ENCODE measurements around the gene PPRC1.
A peak's percentile ranks its signal among the peaks of the same experiment; 100 is the strongest.

PPRC1 gene, protein sequence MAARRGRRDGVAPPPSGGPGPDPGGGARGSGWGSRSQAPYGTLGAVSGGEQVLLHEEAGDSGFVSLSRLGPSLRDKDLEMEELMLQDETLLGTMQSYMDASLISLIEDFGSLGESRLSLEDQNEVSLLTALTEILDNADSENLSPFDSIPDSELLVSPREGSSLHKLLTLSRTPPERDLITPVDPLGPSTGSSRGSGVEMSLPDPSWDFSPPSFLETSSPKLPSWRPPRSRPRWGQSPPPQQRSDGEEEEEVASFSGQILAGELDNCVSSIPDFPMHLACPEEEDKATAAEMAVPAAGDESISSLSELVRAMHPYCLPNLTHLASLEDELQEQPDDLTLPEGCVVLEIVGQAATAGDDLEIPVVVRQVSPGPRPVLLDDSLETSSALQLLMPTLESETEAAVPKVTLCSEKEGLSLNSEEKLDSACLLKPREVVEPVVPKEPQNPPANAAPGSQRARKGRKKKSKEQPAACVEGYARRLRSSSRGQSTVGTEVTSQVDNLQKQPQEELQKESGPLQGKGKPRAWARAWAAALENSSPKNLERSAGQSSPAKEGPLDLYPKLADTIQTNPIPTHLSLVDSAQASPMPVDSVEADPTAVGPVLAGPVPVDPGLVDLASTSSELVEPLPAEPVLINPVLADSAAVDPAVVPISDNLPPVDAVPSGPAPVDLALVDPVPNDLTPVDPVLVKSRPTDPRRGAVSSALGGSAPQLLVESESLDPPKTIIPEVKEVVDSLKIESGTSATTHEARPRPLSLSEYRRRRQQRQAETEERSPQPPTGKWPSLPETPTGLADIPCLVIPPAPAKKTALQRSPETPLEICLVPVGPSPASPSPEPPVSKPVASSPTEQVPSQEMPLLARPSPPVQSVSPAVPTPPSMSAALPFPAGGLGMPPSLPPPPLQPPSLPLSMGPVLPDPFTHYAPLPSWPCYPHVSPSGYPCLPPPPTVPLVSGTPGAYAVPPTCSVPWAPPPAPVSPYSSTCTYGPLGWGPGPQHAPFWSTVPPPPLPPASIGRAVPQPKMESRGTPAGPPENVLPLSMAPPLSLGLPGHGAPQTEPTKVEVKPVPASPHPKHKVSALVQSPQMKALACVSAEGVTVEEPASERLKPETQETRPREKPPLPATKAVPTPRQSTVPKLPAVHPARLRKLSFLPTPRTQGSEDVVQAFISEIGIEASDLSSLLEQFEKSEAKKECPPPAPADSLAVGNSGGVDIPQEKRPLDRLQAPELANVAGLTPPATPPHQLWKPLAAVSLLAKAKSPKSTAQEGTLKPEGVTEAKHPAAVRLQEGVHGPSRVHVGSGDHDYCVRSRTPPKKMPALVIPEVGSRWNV (N-terminal part only)

DNA sequence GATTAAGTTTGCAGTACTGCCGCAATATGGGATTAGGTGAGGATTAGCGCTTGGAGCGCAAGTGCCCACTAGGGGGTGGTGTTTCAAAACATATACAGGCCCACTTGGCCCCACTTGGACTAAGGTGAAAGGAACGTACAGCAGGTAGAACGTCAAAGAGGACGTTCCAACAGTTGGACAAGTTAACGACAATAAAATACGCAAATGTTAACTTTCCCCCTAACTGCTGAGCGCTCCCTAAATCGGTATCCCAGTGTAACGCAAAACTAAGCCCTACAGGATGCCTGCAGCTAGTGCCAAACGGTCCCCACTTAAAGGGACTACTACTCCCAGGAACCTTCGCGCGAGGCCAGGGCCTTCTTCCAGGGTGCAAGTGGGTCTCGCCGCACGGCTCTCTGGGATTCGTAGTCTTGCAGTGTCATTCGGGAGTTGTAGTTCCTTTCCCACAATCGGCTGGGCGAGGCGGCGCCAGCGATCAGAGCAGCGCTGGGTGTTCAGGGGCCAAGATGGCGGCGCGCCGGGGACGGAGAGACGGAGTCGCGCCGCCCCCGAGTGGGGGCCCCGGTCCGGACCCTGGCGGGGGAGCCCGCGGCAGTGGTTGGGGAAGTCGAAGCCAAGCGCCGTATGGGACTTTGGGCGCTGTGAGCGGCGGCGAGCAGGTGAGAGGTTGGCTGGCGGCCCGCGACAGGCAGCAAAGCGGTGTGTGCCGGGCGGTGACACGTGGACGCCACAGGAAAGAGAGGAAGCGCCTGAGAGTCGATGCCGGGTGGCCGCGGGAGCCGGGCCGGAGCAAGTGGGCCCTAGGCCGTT, at the start of gene PPRC1:
TSS of gene PPRC1 (plus strand) at position 478 of the 810 bp plus-strand sequence. CDS start at position 507, 29 bp downstream.
- DNase-seq: peak; percentile 63

DNA sequence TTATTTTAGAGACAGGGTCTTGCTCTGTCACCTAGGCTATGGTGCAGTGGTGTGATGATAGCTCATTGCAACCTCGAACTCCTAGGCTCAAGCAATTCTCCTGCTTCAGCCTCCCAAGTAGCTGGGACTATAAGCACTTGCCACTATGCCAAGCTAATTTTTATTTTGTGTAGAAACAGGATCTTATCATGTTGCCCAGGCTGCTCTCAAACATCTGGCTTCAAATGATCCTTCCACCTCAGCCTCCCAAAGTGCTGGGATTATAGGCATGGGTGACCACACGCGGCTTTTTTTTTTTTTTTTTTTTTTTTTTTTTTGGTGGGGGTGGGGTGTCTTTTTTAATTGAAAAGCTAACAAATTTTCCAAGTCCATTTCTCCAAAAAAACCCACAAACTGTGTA, 49.3 kb upstream of the PPRC1 start:
- no peak for DNase-seq

DNA sequence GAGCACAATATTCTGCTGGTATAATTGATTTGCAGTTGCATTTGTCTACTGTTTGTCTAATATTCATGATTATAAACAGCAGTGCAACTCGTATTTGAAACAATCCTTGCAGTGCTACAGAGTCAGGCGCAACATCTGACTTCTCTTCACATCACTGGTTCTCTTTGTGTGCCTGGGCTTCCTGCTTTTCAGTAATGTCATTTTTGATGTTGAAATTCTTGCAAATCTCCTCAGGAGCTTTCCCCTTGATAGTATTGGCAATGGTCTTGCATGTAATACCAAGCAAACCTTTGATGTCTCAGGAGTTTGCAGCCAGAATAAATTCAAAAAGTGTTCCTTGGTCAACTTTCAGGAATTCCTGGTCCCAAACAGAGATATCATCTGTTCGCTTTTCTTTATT, 47.5 kb upstream of the PPRC1 start:
- DNase-seq: no peak

DNA sequence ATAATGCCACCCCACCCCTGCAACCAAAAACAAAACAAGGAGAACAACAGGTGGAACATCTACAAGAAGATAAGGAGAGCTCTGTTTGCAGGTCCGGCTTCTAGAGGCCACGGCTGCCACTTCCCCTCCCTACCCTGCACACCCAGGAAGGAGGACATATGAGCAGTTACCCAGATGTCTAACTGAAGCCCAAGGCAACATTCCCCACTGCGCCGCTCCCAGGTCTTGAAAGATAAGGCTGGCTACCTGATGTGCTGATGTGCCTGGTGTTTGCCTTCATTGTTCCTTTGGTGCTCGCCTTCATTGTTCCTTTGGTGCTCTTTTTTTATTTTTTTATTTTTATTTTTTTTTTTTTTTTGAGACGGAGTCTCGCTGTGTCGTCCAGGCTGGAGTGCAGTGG, 46.6 kb upstream of the PPRC1 start:
- no peak for DNase-seq

DNA sequence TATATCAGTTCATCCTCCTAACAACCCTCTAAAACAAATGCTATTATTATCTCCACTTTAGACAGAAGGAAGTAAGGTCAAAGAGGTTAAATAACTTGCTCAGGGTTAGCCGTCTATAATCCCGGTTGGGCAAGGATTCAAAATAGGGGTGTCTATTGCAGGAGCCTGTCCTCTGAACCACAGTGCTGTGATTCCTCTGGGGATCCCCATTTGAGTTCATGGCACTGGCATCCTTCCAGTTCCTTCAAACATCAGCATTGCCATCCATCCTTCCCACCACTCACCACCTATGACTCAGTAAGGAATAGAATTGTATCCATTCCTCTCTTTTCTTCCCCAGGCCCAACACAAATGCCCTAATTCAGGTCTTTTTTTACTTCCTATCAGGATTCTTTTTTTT, 42.1 kb upstream of the PPRC1 start:
- DNase-seq: no peak

DNA sequence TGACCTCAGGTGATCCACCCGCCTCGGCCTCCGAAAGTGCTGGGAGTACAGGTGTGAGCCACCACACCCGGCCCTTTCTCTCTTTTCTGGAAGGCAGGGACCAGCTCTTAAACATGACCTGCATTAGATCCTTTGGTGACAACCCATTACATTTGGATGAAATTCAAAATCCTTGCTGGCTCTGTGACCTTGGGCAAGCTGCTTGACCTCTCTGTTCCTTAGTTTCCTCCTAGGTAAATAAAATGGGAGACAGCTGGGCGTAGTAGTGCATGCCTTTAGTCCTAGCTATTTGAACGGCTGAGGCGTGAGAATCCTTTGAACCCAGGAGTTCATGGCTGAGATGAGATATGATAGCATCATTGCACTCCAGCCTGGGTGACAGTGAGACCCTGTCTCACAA, 36.4 kb upstream of the PPRC1 start:
- no peak for DNase-seq

DNA sequence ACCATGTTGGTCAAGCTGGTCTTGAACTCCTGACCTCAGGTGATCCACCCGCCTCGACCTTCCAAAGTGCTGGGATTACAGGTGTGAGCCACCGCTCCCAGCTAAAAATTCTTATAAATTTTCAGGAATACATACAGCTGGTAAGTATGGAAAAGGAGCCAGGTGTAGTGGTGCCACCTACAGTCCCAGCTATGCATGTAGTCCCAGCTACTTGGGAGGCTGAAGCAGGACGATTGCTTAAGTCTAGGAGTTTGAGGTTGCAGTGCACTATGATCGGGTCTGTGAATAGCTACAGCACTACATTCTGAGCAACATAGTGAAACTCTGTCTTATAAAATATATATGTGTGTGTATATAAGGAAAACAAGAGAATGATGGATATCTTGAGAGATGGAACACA, 31.7 kb upstream of the PPRC1 start:
- no peak for DNase-seq

DNA sequence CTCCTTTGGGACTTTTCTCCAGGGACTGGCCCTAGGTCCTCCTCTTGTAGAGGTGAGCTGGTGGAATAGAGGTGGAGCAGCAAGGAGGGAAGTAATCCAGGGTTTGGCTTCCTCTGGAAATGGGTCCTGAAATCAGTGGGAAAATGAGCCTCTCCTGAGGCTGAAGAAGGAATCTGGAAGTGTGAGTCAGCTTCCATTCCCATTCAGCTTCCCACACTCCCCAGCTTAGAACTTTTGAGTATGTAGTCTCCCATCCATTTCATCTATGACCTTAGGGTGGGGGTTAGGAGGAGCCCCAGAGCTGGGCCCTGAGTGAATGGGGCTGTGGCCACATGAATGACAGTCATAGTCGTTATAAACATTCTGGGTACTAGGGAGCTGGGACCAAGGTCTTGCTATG, 30.4 kb upstream of the PPRC1 start:
- DNase-seq: no peak

DNA sequence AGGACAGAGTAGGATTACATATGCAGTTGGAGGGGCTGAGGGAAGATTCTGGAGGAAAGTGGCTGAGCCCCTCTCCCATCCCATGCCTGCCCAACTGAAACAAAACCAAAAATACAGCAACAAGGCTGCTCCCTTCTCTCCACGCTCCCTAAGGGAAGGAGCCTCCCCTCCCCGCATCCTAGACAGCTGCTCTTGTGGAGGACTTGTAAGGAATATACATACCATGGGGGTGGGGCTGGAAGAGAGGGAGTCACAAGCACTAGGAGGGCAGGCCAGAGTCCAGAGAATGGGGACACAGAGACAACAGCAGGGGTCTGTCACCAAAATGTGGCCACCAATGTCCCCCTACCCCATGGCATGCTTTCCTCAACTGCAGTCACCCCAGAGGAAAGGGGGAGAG, 25.8 kb upstream of the PPRC1 start:
- DNase-seq: no peak

DNA sequence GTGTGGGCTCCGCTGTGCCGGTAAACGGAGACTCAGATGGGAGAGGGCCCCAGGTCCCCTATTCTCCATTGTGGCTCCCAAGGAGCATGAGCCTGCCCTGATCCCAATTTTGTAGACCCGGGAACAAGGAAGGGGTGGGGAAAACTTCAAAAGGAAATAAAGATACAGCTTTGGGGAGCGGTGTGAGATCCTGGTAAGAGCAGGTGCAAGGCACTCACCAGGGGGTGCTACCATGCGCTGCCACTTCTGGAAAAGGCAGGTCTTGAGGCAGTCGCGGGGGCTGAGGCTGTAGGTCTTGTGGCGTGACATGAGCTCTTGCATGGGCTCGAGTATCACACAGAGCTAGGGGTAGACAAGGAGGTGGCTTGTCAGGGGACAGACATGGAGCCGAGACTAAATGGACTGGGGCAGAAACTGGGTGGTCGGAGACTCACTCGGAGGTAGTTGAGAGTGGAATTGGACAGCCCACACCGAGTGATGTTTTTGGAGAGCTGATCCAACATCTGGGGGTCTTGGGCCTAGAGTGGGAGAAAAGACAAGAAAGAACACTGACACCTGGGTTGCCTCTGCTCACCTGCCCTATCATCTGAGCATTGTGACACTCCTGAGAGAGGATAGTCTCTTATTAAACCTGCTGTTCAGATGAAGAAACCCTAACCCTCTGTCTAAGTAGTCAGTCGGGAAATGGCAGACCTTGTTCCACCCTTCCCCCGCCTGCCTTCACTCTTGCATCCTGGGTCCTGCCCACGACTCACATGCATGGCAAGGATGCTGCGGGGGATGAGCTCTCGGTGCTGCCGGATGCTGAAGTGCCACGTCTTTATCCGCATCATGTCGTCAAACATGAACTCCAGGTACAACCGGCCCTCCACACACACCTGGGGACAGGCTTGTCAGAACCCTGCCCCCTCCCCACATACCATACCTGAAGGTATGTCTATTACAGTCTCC, 23.4 kb upstream of the PPRC1 start:
- DNase-seq: no peak

DNA sequence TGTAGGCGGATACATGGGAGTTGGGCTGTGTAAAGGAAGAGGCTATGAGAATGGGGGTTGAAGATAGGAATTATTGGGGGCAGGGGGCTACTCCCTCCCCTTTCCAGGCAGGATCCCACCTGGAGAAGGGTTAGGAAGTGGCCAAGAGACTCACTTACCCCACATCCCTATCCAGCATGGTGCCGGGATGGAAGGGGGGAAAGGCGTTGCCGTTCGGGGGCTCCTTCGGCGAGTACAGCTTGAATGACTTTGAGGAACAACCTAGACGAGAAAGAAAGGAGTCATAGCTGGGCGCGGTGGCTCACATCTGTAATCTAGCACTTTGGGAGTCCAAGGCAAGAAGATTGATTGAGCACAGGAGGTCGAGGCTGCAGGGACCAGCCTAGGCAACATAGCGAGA, 21.6 kb upstream of the PPRC1 start:
- DNase-seq: no peak

DNA sequence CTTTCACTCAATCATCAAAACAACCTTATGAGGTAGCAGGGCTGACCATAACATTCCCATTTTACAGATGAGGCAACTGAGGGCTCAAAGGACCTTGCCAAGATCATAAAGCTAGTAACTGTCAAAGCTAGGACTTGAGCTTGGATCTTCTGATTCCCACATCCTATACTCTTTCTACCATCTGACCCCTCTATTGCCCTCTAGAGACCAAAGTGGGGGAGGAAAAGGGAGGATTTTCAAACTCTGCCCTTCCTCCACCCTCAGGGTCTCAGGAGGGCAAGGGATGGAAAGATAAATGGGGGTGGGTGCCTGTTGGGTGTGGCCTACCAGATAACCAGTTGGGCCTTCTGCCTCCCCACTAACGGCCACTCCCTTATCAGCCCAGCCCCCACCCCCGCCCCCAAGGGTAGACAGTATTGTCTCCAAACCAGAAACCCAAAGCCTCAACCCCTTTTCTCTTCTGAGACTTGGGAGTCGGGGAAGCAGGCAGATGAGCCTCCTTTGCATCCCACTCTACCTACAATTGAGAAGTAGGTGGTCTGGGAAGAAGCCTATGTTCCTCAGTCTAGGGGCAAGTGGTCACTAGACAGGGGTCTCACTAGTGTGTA, 20.5 kb upstream of the PPRC1 start:
- DNase-seq: no peak

DNA sequence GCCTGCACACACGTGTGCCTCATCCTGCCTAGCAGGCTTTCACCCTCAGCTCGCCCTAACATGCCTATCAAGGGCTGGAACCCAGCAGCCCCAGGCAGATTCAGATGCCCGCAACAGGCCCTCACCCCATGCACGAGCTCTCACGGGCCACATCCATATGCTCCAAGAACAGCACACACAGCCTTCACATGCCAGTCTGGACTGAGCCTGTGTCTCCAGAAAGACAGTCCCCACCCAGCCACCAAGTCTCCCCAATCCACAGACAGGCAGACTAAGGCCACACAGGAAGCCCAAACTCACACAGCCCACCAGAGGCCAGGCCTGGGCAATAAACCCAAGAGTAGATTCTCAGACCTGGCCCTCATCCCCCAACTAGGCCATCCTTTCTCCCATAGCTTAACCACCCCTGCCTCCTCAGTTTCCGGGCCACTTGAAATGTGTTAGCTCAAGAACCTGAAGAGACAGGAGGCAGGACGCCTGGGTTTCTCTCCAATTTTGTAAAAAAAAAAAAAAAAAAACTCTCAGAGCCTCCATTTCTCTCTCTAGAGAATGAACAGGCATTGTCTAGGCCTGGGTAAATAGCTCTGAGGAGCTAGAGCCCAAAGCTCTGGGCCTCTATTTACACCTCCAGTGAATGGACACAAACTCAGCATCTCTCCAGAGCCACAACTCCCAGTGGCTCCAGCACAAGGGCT, 19.4 kb upstream of the PPRC1 start:
- no peak for DNase-seq

DNA sequence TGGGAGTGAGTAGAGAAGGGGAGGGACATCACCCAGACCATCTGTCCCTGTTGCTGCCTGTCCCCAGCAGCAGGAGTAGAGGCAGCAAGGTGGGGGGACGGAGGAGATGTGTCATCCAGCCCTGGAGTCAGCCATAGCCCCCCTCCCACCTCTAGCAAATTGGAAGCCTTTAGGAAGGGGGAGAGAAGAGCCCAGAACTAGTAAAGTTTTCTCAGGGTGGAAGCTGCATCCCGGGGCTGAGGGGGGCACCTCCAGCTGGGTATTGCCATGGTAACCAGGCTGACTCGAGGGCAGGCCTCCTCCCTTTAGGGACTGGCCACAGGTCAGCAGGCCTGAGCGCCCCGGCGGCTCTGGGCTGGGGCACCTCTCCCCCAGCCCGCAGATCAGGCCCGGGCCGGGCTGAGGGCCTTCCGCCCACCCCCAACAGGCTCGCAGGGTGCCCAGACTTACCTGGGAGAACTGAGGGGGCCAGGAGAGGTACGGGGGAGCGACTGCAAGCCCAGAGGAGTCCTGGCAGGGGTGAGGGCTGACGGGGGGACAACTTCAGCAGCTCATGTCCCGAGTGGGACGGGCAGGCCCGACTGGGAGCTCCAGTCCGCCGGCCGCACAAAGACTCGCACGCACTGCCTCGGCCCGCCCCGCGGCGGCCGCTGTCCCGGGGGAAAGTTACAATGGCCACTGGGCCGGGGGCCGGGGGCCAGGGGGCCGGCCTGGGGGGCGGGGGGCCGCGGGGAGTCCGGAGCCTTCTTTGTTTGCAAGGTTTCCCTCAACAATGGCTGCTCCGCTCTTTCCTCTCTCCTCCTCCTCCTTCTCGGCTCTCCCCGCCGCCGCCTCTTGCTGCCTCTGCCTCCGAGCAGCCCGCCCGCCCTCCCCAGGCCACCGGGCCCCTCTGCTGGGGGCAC, 18.6 kb upstream of the PPRC1 start:
- no peak for DNase-seq

DNA sequence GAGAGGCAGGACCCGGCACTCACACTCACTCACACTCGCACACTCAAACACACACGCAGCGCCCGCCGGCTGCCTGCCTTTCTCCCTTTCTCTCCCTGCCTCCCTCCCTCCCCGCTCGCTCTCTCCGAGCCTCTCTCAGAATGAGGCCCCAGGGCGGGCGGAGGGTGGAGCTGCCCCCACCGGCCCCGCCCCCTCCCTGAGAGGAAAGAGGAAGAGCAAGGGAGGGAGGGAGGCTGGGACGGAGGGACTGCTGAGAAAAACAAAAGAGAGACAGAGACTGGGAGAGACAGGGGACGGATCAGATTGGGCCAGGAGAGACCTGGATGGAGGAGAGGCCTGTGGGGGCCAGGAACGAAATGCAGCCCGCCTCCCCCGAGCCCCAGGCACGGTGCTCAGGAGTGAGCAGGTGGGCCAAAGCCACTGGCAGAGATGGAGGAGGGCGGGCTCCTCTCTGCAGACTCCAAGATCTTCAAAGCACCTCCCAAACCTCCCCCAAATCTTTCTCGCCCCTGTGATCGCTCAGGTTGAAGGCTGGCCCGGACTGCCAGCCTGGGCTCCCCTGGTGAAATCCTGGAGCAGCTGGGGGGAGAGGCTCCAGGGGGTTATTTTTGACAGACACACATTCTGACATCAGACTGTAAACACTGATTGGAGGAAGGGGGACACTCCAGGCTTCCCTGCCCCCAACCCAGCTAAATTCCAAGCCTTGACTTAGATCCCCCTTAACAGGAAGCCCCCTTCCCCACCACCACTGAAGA, 17.8 kb upstream of the PPRC1 start:
- peak; percentile 33 for DNase-seq

DNA sequence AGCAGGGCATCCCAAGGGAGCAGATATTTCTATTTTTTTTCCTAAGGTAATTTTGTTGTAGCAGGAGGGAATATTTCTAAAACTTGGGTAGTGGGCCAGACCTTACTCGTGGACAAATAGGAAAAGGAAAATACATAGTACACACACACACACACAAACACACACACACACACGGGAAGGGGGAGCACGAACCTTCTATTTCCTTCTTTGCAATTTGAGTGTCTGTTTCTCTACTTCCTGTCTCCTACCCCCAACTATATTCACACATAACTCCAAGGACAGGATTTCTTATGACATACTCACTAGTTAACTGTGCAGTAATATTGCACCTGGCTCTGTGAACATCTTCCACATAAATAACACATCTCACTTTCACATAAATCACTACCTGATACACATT, 17.1 kb upstream of the PPRC1 start:
- DNase-seq: no peak

DNA sequence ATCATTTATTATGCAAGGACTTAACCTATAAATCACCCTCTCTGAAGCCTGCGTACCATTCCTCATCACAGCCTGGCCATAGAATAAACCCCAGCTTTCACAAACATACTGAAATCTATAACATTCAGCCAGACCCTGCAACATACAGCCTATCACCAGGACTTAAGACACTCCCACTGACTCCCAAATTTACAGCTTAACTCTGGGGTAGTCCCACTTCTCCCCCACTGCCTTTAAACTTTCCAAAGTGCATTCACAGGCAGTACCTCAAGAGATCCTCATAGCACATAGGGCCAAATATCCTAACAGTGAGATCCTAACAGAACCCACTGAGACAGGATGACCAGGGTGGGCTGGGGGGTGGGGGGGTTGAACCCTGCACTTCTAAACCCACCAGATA, 16.2 kb upstream of the PPRC1 start:
- no peak for DNase-seq

Data from DMS79 (cell line).